Loucy (cell line): ENCODE results near the gene ROBO2.

ENCODE experiments used
- H2AFZ ChIP-seq: fragments of 200-600 bp; sonication (generic); 2 replicates; pipeline ENCODE4 v1.6.0; 2016; ENCODE audit warnings: antibody characterized with exemption, mild to moderate bottlenecking, low read length, moderate library complexity
- H3F3A ChIP-seq: fragments of 200-600 bp; 2 replicates; pipeline ENCODE4 v1.6.0; 2016; ENCODE audit warnings: antibody characterized with exemption, low read depth, mild to moderate bottlenecking
- H3K27me3 ChIP-seq: fragments of 200-600 bp; sonication (generic); 2 replicates; pipeline ENCODE4 v1.6.1; 2014; ENCODE audit warnings: low read length, mild to moderate bottlenecking; ENCODE audit not compliant: insufficient read depth, poor library complexity, severe bottlenecking
- H3K36me3 ChIP-seq: fragments of 200-600 bp; sonication (generic); 2 replicates; pipeline ENCODE4 v1.6.1; 2016; ENCODE audit warnings: low read length; ENCODE audit not compliant: insufficient read depth
- H3K4me1 ChIP-seq: fragments of 200-600 bp; sonication (generic); 2 replicates; pipeline ENCODE4 v1.5.1; 2014; ENCODE audit warnings: low read length, mild to moderate bottlenecking; ENCODE audit not compliant: insufficient read depth, poor library complexity, severe bottlenecking
- H3K4me2 ChIP-seq: fragments of 200-600 bp; sonication (generic); 2 replicates; pipeline ENCODE4 v1.6.0; 2014; ENCODE audit warnings: antibody characterized with exemption, low read length, low read depth, mild to moderate bottlenecking; ENCODE audit not compliant: poor library complexity, severe bottlenecking
- H3K4me3 ChIP-seq: fragments of 200-600 bp; sonication (generic); 2 replicates; pipeline ENCODE4 v1.5.1; 2014; ENCODE audit warnings: low read length, mild to moderate bottlenecking, mixed read lengths; ENCODE audit not compliant: poor library complexity, severe bottlenecking
- H3K79me2 ChIP-seq: fragments of 200-600 bp; sonication (generic); 2 replicates; pipeline ENCODE4 v1.6.1; 2014; ENCODE audit warnings: low read length; ENCODE audit not compliant: insufficient read depth
- H3K9ac ChIP-seq: fragments of 200-600 bp; sonication (generic); 2 replicates; pipeline ENCODE4 v1.6.0; 2014; ENCODE audit warnings: mild to moderate bottlenecking, low read depth, low read length, moderate library complexity; ENCODE audit not compliant: poor library complexity, severe bottlenecking
- H3K9me2 ChIP-seq: fragments of 200-600 bp; sonication (generic); replicated peaks from 2 replicates; pipeline ENCODE4 v1.6.1; 2016; ENCODE audit warnings: low read depth, low read length, mixed read lengths
- H3K9me3 ChIP-seq: fragments of 200-600 bp; sonication (generic); 2 replicates; pipeline ENCODE4 v1.6.1; 2014; ENCODE audit warnings: mild to moderate bottlenecking, antibody characterized with exemption, low read length, low read depth; ENCODE audit not compliant: insufficient read depth
- H4K20me1 ChIP-seq: fragments of 200-600 bp; sonication (generic); 2 replicates; pipeline ENCODE4 v1.6.0; 2014; ENCODE audit warnings: antibody characterized with exemption, low read length, mild to moderate bottlenecking; ENCODE audit not compliant: insufficient read depth, poor library complexity, severe bottlenecking
- CTCF ChIP-seq: fragments of 200-600 bp; sonication (generic); conservative IDR thresholded peaks from 2 replicates; pipeline ENCODE4 v1.5.1; 2014; ENCODE audit warnings: mild to moderate bottlenecking, antibody characterized with exemption, low read length
- EZH2phosphoT487 ChIP-seq: fragments of 200-600 bp; IDR thresholded peaks from 2 replicates; pipeline ENCODE4 v1.6.1; 2018; ENCODE audit warnings: antibody characterized with exemption, mild to moderate bottlenecking, moderate library complexity, borderline replicate concordance

Gene ROBO2

GRCh38 chr3:77365152-77365551 is 325.3 kb downstream of the ROBO2 start:
- H4K20me1 ChIP-seq: no peaks in the 10 kb centered on the region
- H3K4me2 ChIP-seq: no peak overlapping the region
- no peak overlapping the region for H3K9ac ChIP-seq
- H3K4me1 ChIP-seq: no peaks in the 10 kb centered on the region
- H3K9me2 ChIP-seq: 0 out of 2 replicates have a peak, but pooled peaks cover 4% of the 10 kb centered on the region
- TF ChIP-seq EZH2phosphoT487 (no peak), CTCF (no peak)
- no peaks in the 10 kb centered on the region for H3K9me3 ChIP-seq
- H3F3A ChIP-seq: no peaks in the 10 kb centered on the region
- H3K36me3 ChIP-seq: no peaks in the 10 kb centered on the region
- H3K27me3 ChIP-seq: no peaks in the 10 kb centered on the region
- H2AFZ ChIP-seq: no peak overlapping the region
- no peaks in the 10 kb centered on the region for H3K79me2 ChIP-seq
- H3K4me3 ChIP-seq: no peak overlapping the region

- H3K9me3 ChIP-seq: no peaks in the 10 kb centered on the region
- no peaks in the 10 kb centered on the region for H3K36me3 ChIP-seq
- 0 out of 2 replicates have a peak, but pooled peaks cover 4% of the 10 kb centered on the region for H3K9me2 ChIP-seq
- H3K4me3 ChIP-seq: no peak overlapping the region
- H3F3A ChIP-seq: no peaks in the 10 kb centered on the region
- H2AFZ ChIP-seq: no peak overlapping the region
- H4K20me1 ChIP-seq: no peaks in the 10 kb centered on the region
- no peaks in the 10 kb centered on the region for H3K27me3 ChIP-seq
- no peaks in the 10 kb centered on the region for H3K4me1 ChIP-seq
- no peak overlapping the region for H3K4me2 ChIP-seq
- H3K9ac ChIP-seq: no peak overlapping the region
- no peak for TF ChIP-seq EZH2phosphoT487
- TF ChIP-seq CTCF: no peak
- H3K79me2 ChIP-seq: no peaks in the 10 kb centered on the region
These were observed 330.5 kb downstream of the ROBO2 start for GRCh38 chr3:77370413-77370812.

- H4K20me1 ChIP-seq: no peaks in the 10 kb centered on the region
- no peak overlapping the region for H2AFZ ChIP-seq
- TF ChIP-seq EZH2phosphoT487 (no peak), CTCF (no peak)
- H3K4me1 ChIP-seq: no peaks in the 10 kb centered on the region
- no peaks in the 10 kb centered on the region for H3K36me3 ChIP-seq
- H3K9ac ChIP-seq: no peak overlapping the region
- H3K4me3 ChIP-seq: no peak overlapping the region
- no peaks in the 10 kb centered on the region for H3K27me3 ChIP-seq
- H3K4me2 ChIP-seq: no peak overlapping the region
- no peaks in the 10 kb centered on the region for H3K79me2 ChIP-seq
- 0 out of 2 replicates have a peak, but pooled peaks cover 4% of the 10 kb centered on the region for H3K9me2 ChIP-seq
- H3F3A ChIP-seq: no peaks in the 10 kb centered on the region
- H3K9me3 ChIP-seq: no peaks in the 10 kb centered on the region
These were observed 332.1 kb downstream of the ROBO2 start for GRCh38 chr3:77372018-77372417.
